GM18519 (cell line): ENCODE data around the gene DDX10.

Experiments used
- ATAC-seq: cut with Tn5 transposase; IDR thresholded peaks from one replicate; pipeline ENCODE4 v1.9.1; 2021; ENCODE audit warnings: mild to moderate bottlenecking, moderate library complexity; ENCODE audit not compliant: unreplicated experiment, low FRiP score

The DDX10 gene

GRCh38 chr11:108863528-108863927, 198.7 kb downstream of the DDX10 start:
- no peak for ATAC-seq

DNA sequence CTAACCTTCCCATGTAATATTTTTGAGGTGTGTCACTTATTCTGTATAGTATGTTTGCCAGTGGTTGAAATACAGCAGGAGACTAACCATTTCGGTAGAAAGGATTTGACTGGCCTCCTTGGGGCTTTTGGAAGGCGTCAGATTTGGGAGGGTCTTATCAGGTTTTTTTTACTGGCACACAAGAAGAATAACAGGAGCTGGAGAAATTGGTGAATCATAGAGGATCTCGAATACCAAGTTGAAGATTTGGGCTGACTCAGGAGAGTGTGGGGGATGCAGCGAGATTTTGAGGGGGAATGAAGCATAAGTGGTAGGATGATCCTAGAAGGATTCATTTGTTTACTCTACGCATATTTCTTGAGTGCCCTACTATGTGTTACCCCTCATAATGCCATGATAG, 200.5 kb downstream of the DDX10 start:
- no peak for ATAC-seq

- ATAC-seq = no peak
Measured at GRCh38 chr11:108866781-108867180, 201.9 kb downstream of the DDX10 start.

DNA sequence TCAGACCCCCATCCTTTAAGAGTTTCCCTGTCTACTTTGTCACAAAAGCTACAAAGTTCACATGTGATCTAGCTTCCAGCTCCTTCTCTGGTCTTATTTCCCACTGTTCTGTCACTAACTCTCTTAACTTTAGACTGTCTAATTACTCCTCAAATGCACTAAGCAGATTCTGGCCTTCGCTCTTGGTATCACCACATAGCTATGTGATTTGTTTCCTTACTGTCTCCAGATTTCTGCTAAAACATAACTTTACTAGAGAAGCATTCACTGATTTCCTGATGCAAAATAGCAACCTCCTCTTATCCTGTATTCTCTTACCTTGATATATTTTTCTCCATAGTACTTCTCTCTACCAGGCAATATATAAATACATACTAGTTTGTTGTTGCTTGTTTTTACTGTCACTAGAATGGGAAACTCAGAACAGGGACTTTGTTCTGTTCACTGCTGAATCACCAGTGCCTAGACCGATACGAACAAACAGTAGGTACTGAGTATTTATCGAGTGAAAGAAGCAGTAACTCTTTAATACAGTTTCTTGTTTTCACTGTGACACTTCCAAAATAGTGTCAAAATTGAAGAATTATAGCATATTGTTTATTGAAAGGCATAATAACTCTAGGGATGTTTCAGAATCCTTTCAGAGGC, 205.6 kb downstream of the DDX10 start:
- no peak for ATAC-seq

DNA sequence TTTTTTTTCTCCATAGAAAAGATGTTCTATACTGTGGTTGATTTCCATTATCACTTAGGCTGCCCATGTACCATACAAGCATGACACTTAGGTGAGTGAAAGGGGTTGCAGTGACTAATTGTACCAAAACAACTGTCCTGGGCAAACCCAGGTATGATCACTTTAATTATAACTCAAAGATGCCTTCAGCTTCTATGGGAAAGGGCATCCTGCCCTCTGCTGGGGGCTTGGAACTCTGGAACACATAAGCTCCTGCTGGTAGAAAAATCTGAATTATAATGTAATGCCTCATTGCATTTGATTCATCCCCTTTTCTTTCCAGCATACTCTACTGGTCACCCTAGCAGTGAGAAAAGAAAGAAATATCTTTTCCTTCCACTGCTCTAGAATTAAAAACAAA, 206.3 kb downstream of the DDX10 start:
- no peak for ATAC-seq

DNA sequence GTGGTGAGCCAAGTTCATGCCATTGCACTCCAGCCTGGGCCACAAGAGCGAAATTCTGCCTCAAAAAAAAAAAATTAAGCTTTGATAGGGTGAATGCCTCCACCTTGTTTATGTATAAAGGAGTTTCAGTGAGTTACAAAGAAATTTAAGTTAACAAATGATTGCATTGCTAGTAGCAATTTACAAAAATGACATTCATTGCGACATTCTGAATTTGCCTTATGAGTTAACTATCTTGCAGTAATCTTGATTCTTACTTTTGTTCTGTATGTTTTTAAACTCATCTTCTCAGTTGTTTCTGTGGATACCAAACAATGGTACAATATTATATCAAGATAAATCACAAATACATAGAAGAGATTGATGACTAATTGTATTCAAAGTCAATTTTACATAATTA, 207.0 kb downstream of the DDX10 start:
- ATAC-seq = no peak

DNA sequence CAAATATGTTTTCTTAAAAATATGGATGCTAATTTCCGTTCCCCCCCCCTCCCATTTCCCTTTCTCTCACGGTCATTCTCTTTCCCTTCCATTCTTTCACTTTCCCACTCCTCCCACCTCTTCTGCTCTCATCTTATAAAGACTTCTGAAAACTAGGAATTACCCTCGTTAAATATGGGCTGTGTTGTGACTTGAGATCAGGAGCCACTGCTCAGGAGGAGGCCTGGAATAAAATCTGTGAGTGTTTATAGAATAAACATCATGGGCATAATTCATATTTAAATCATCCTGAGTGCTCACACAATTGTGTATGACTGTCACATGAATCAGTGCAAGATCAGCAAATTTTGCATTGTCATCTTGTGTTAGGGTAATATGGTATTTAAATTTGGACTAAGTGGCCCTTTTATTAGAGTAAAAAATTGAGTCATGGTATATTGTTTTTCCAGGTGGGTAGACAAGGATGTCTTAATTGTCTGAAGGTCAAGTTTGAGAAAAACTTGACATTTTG, 208.0 kb downstream of the DDX10 start:
- ATAC-seq = no peak

DNA sequence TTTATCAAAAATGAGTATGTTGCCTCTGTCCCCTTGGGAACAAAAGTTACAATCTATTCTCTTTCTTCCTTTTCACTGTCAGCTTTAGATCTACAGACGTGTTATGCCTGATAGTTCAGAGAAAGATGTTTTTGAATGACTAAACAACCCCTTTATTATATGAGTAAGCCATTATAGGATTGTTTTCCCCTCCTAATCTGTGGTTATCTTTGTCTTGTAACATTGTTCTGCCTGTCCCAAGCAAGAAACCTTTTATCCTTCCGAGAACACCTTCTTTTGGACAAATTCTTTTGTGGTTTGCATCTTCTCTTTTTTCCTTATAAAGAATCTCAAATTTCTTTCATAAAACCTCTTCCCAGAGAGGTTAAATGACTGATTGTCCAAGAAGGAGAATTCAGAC, 208.4 kb downstream of the DDX10 start:
- ATAC-seq = no peak

DNA sequence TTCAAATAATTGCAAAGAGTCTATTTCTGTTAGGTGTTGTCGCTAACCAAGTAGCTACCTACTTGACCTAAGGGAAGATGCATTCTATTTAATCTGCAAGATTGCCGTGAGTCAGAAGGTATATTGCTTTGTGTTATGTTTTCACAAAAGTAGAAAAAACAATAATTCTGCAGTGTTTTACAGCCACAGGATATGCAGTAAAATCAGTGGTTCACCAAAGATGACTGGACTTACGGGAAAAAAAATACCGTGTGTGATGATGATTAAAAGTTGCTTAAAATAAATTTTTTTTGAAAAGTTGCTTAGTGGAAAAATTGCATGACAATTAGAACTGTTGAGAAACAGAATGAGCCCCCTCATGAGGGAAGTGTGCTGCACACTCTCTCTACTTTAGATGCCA, 209.1 kb downstream of the DDX10 start:
- no peak for ATAC-seq

DNA sequence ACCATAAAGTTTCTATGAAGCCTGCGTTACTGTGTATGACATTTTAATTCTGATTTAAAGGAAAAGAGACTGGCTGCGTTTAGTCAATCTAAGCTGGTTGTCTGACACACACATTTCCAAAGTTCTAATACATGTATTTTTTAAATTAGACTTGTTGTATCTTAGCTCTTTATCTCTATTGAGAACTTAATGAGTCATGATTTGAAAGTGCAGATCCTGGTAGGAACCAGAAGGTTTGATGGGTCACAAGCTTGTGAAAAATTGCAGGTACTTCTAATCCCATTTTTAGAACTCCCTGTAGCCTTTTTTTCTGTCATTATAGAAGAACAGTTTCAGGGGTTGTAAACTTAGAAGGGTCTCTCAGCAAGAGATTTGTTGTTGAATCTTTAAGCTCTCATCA, 210.3 kb downstream of the DDX10 start:
- no peak for ATAC-seq

- ATAC-seq = no peak
Measured at GRCh38 chr11:108877178-108877577, 212.3 kb downstream of the DDX10 start.

GRCh38 chr11:108880510-108880909, 215.6 kb downstream of the DDX10 start:
- ATAC-seq = no peak

DNA sequence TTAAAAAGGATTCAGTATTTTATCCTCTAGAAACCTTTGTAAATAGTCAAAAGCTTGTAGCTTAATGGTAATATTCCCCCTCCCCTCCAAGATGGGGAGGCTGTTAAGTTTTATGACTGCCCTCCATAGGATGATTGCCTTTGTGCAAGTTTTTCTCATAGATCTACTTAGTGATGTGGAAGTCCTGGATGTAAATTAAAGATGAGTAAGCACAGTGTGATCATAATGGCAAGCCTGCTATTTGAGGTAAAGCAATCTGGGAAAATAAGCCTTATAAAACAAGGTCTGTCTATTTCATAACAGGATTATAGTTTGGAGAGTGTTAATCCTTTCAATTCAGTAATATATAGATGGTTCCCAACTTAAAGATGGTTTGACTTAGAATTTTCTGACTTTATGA, 216.3 kb downstream of the DDX10 start:
- ATAC-seq = no peak

- ATAC-seq = no peak
Measured at GRCh38 chr11:108882211-108882831, 217.5 kb downstream of the DDX10 start.

DNA sequence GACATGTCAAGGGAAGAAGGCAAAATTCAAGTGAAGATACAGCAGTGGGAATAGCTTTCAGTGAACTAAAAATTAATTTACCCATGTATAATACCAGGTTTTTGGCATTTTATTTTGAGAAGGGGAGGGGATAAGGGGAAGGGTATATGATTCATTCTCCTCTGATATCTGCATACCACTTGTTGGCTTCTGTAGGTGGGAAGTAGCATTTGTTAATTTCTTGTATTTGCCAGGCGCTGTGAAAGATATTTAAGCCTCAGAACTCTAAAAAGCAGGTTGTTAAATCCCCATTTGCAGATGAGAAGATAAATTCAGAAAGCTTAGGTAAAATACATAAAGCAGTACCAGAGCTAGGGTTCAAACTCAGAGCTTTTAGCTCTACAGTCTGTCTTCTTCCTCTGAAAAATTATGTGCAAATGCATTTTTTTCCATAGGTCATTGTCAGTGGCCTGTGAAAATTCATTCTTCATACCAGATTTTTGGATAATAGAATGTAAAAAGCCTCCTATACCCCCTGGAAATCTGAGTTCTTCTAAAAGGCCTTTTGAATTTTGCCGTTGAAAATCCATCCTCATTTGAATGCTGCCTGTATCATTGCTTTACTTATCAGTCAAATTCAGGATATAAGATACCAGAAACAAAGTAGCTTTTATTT, 221.3 kb downstream of the DDX10 start:
- ATAC-seq = no peak

DNA sequence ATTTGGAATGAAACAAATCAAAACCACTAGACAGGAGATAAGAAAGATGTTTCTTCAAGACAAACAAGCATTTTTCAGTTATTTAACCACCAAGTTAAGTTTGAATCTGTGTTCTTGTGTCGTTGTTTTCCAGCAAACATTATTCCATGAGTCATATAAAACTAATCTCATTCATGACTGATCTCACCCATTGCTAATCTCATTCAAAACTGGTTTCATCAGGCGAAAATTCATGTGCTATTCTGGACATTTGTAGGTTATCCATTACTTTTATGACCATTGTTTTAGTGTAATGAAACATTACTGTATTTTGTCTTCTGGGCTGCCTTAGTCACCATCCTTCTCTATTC, 221.8 kb downstream of the DDX10 start:
- ATAC-seq = no peak

GRCh38 chr11:108887436-108888238, 222.8 kb downstream of the DDX10 start:
- ATAC-seq = no peak

DNA sequence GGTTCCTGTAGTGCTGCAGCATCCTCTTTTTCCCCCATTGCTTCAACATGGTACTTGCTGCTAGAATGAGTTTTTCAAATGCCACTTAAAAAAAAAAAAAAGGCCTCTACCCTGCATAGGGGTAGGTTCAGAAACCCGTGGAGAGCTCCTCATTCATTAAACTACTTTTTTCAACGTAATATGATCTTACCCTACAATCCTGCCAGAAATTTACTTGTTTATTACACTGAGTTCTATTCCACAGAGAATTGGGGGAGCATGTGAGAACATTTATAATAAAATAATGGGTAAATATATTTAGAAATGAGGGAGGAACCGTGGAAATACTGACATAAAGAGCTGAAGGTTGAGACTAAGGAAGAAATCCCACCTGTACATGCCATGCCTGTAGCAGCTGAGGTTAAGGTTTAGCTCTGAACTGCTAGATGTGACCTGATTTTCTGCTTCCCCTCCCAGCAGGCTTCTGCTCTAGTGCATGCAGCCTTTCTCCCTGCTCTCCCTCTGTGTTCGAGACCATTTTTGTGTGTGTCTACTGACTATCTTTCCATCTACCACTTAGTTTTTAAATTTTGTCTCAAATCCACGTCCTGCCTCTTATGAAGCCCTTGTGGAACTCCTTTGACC, 225.7 kb downstream of the DDX10 start:
- no peak for ATAC-seq

DNA sequence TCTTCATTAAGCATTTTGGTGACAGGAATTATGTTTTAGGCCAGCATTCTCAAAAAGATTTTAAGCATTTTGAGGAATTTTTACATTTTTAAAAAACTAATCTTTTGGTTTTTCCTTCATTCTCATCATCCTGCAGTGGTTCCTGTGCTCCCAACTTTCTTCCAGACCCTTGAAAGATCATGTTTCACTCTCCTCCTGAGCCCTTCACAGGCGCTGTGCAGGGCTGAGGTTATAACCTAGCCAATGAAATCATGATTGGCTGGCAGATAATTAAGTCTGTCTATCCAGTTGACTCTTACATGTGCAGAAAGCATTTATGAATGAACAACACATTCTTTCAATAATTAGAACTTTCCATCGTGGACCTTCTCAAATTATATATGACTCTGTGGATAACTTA, 226.3 kb downstream of the DDX10 start:
- no peak for ATAC-seq

DNA sequence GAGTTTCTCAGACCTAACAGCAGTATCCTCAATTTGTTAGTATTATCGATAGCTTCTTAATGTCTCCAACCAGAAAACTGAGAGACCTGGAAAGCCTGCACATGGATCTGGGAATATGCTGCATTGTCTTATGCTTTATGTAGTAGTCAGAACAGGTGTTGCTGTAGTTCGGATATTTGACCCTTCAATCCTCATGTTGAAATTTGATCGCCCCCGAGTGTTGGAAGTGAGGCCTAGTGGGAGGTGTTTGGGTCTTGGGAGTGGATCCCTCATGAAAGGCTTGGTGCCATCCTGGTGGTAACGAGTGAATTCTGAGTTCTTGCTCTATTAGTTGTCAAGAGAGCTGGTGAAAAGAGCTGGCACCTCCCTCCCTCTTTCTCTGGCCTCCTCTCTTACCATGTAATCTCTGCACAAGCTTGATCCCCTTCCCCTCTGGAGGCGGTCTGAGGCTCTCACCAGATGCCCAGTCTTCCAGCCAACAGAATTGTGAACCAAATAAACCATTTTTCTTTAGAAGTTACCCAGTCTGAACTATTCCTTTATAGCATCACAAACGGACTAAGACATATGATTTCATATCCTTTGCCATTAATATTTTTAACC, 227.1 kb downstream of the DDX10 start:
- ATAC-seq = no peak
